ACC112 (cell line): ENCODE results near the gene TBXAS1.

ENCODE experiments used
- H2AFZ ChIP-seq: fragments of 200-600 bp; sonication (generic); one replicate; pipeline ENCODE4 v1.6.0; 2017; ENCODE audit warnings: antibody characterized with exemption, low read length; ENCODE audit not compliant: unreplicated experiment
- H3K27ac ChIP-seq: fragments of 200-600 bp; sonication (generic); 2 replicates; pipeline ENCODE4 v1.5.1; 2014; ENCODE audit warnings: low read depth, mild to moderate bottlenecking, antibody characterized with exemption, low read length, moderate library complexity
- H3K27me3 ChIP-seq: fragments of 200-600 bp; sonication (generic); 2 replicates; pipeline ENCODE4 v1.6.1; 2014; ENCODE audit warnings: mild to moderate bottlenecking, antibody characterized with exemption, low read length, moderate library complexity, mixed read lengths; ENCODE audit not compliant: insufficient read depth
- H3K36me3 ChIP-seq: fragments of 200-600 bp; sonication (generic); 2 replicates; pipeline ENCODE4 v1.6.1; 2016; ENCODE audit warnings: mild to moderate bottlenecking, antibody characterized with exemption, low read length, moderate library complexity, mixed read lengths; ENCODE audit not compliant: insufficient read depth
- H3K4me1 ChIP-seq: fragments of 200-600 bp; sonication (generic); one replicate; pipeline ENCODE4 v1.6.1; 2016; ENCODE audit warnings: low read length, mixed read lengths; ENCODE audit not compliant: insufficient read depth, unreplicated experiment, control insufficient read depth
- H3K4me3 ChIP-seq: fragments of 200-600 bp; sonication (generic); 2 replicates; pipeline ENCODE4 v1.5.1; 2014; ENCODE audit warnings: mild to moderate bottlenecking, low read depth, low read length
- H3K79me2 ChIP-seq: fragments of 200-600 bp; sonication (generic); one replicate; pipeline ENCODE4 v1.6.0; 2016; ENCODE audit warnings: low read length; ENCODE audit not compliant: control insufficient read depth, unreplicated experiment, insufficient read depth

Gene TBXAS1

DNA sequence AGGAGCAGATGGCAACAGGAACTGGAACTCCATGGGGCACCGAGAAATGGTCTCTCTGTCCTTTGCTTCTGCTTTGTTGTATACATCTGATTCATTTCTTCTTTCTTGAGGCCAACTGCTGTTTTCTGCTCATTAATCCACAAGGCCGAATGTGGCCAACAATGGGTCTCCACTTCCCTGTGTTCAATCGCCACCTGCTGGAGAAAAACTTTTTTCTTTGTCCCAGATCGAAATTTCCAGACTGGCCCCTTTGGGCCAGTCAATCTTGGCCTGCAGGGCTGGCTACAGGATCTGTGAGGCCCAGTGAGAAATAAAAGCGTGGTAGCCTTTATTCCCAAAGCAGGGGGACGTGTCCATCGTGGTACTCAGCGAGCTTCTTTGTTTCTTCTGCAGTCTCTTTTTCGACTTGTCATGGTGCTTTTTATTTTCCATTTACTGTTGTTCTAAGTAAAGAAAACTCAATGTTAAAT lies 174.9 kb downstream of the TBXAS1 start:
- no peak overlapping the region for H2AFZ ChIP-seq
- H3K27me3 ChIP-seq: no peaks in the 10 kb centered on the region
- H3K4me1 ChIP-seq: no peaks in the 10 kb centered on the region
- no peak overlapping the region for H3K4me3 ChIP-seq
- no peak overlapping the region for H3K27ac ChIP-seq
- H3K79me2 ChIP-seq: no peaks in the 10 kb centered on the region
- no peaks in the 10 kb centered on the region for H3K36me3 ChIP-seq

DNA sequence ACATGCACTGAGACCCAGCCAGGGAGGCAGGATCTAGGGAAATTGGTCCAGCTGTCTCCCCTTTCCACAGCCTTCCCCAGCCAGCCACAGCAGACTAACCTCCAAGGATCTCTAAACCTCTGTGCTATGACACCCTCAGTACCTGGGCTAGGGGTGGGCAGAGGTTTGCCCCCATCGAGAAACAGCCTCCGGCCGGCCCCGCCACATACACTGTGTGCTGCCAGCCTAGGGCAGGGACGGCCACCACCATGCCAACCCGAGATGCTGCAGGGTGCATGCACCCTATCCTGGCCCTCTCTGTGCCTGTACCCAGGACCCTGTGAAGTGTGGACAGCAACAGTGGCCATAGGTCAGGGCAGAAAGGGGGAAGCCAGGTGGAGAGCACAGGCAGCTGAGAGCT lies 175.6 kb downstream of the TBXAS1 start:
- Histone ChIP-seq H2AFZ (no peak overlapping the region), H3K36me3 (no peaks in the 10 kb centered on the region), H3K4me3 (no peak overlapping the region), H3K79me2 (no peaks in the 10 kb centered on the region), H3K27me3 (no peaks in the 10 kb centered on the region), H3K4me1 (no peaks in the 10 kb centered on the region), H3K27ac (no peak overlapping the region)

GRCh38 chr7:140005341-140005740 lies 176.3 kb downstream of the TBXAS1 start:
- Histone ChIP-seq H2AFZ (no peak overlapping the region), H3K79me2 (no peaks in the 10 kb centered on the region), H3K36me3 (no peaks in the 10 kb centered on the region), H3K27me3 (no peaks in the 10 kb centered on the region), H3K4me3 (no peak overlapping the region), H3K4me1 (no peaks in the 10 kb centered on the region), H3K27ac (no peak overlapping the region)

DNA sequence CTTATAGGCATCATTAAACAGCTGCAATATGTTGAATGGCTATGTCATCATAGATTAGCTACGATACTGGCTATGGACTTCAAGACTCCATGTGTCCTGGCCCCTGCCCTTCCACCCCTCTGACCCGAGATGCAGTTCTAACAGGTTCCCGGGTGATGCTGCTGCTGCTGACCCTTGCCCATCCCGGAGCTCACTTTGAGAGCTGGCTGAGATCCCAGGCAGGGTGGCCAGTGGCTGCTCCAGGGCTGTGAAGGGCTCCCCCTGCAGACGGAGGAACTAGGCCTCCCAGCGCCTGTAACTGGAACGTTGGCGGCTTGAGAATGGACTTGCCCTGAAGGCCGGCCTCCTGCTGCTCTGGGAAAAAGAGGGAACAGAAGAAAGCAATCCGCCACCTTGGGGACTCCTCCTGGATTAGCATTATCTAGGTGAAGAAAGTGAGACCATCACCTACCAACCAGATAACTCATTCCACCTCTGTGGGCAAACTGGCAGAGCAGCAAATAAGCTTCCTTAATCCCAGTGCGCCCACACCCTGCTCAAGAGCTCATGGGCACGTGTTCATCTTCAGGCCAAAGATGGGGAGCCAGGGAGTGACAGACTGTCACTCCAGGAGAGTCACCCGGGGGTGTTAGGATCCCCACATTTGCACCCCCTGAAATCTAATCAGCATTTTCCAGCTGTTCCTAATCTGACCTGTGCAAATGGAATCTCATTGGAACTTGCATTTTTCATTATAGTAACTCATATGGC lies 176.9 kb downstream of the TBXAS1 start:
- Histone ChIP-seq H3K27ac (no peak overlapping the region), H2AFZ (no peak overlapping the region), H3K36me3 (no peaks in the 10 kb centered on the region), H3K79me2 (no peaks in the 10 kb centered on the region), H3K27me3 (no peaks in the 10 kb centered on the region), H3K4me1 (no peaks in the 10 kb centered on the region), H3K4me3 (no peak overlapping the region)

GRCh38 chr7:140006600-140006999 lies 177.5 kb downstream of the TBXAS1 start:
- H3K27me3 ChIP-seq: no peaks in the 10 kb centered on the region
- H3K27ac ChIP-seq: no peak overlapping the region
- H3K79me2 ChIP-seq: no peaks in the 10 kb centered on the region
- H2AFZ ChIP-seq: no peak overlapping the region
- H3K4me3 ChIP-seq: no peak overlapping the region
- H3K4me1 ChIP-seq: no peaks in the 10 kb centered on the region
- H3K36me3 ChIP-seq: no peaks in the 10 kb centered on the region

GRCh38 chr7:140007051-140007690 lies 178.1 kb downstream of the TBXAS1 start:
- no peaks in the 10 kb centered on the region for H3K79me2 ChIP-seq
- no peak overlapping the region for H3K4me3 ChIP-seq
- no peak overlapping the region for H3K27ac ChIP-seq
- H3K4me1 ChIP-seq: no peaks in the 10 kb centered on the region
- no peak overlapping the region for H2AFZ ChIP-seq
- H3K27me3 ChIP-seq: no peaks in the 10 kb centered on the region
- no peaks in the 10 kb centered on the region for H3K36me3 ChIP-seq

- Histone ChIP-seq H3K79me2 (no peaks in the 10 kb centered on the region), H3K27ac (no peak overlapping the region), H3K36me3 (no peaks in the 10 kb centered on the region), H3K4me1 (no peaks in the 10 kb centered on the region), H2AFZ (no peak overlapping the region), H3K27me3 (no peaks in the 10 kb centered on the region), H3K4me3 (no peak overlapping the region)
These were observed 179.9 kb downstream of the TBXAS1 start for GRCh38 chr7:140008755-140009610.

DNA sequence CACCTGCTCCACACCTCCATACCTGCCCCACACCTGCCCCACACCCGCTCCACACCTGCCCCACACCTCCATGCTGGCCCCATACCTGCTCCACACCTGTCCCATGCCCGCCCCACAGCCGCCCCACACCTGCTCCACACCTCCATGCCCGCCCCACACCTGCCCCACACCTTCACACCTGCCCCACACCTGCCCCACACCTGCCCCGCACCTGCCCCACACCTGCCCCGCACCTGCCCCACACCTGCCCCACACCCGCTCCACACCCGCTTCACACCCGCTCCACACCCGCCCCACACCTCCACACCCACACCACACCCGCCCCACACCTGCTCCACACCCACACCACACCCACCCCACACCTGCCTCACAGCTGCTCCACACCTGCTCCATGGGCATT lies 180.7 kb downstream of the TBXAS1 start:
- Histone ChIP-seq H3K79me2 (no peaks in the 10 kb centered on the region), H3K4me1 (no peaks in the 10 kb centered on the region), H3K27me3 (no peaks in the 10 kb centered on the region), H3K36me3 (no peaks in the 10 kb centered on the region), H2AFZ (no peak overlapping the region), H3K27ac (no peak overlapping the region), H3K4me3 (no peak overlapping the region)

DNA sequence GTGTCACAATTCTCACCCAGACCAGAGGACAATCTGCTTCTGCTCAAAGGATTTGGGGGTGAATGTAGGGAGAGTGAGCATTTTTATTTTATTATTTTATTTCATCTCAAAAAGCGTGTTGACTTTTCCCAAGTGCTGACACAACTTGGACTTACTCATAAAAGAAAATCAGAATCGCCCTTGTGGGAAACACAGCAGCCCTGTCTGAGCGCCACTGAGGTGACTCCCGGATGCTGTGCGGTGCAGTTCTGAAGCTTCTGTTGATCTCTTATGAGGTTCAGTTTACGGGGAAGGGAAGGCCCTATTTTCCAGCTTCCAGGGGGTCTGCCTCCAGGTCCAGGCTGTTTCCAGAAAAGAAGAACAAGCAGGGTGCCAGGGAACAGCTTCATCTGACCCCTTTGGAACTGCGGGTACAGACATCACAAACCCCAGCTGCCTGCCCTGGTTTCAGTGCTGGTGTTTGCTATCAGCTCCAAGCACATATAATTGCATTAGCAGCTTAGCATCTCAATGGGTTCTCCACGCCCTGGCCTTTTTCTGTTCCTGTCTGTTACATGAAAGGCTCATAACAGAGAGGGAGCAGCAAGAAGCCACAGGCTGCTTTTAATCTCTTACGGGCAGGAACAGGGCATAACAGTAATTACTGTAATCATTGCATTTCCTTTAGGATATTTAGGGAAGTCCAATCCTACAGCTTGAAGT lies 181.3 kb downstream of the TBXAS1 start:
- Histone ChIP-seq H2AFZ (no peak overlapping the region), H3K4me3 (no peak overlapping the region), H3K36me3 (no peaks in the 10 kb centered on the region), H3K27me3 (no peaks in the 10 kb centered on the region), H3K27ac (no peak overlapping the region), H3K79me2 (no peaks in the 10 kb centered on the region), H3K4me1 (no peaks in the 10 kb centered on the region)

- H2AFZ ChIP-seq: no peak overlapping the region
- no peak overlapping the region for H3K4me3 ChIP-seq
- no peak overlapping the region for H3K27ac ChIP-seq
- H3K79me2 ChIP-seq: no peaks in the 10 kb centered on the region
- no peaks in the 10 kb centered on the region for H3K36me3 ChIP-seq
- no peaks in the 10 kb centered on the region for H3K27me3 ChIP-seq
- H3K4me1 ChIP-seq: no peaks in the 10 kb centered on the region
These were observed 184.6 kb downstream of the TBXAS1 start for GRCh38 chr7:140013676-140014075.
